Vagina (tissue), 2 donors: ENCODE results near the gene NEIL1. TPM values are rescaled to one million over a fixed set of nuclear protein-coding genes. Genes with fewer than 3 reads are reported as not detected.
"Not testable (repeated sequence)": the region's sequence is repeated elsewhere in the genome, so short reads cannot be mapped to it uniquely, and the experiment has no call there.

Experiments used
- DNase-seq, 2 donors: peaks; one replicate each; pipeline ENCODE4 v3.0.0-alpha.2; 2017; ENCODE audit errors: extremely low spot score in 2 of 2
- H3K27ac ChIP-seq: fragments of 200-600 bp; sonication (generic); one replicate; pipeline ENCODE4 v1.5.1; 2019
- H3K27me3 ChIP-seq: fragments of 200-600 bp; sonication (generic); one replicate; pipeline ENCODE4 v1.5.1; 2019
- H3K36me3 ChIP-seq, 2 donors: fragments of 200-600 bp; sonication (generic); one replicate each; pipeline ENCODE4 v1.5.1; 2017 to 2019
- H3K4me1 ChIP-seq: fragments of 200-600 bp; sonication (generic); one replicate; pipeline ENCODE4 v1.5.1; 2019
- H3K4me3 ChIP-seq, 2 donors: fragments of 200-600 bp; sonication (generic); 1 replicate in 1 of 2; 2 replicates in 1 of 2; pipeline ENCODE4 v1.5.1; 2016 to 2019
- H3K9me3 ChIP-seq: fragments of 200-600 bp; sonication (generic); one replicate; pipeline ENCODE4 v1.5.1; 2019
- CTCF ChIP-seq, 3 experiments: fragments of 450-650 bp in 2 of 3; fragments of 200-600 bp in 1 of 3; sonication (generic) in 1 of 3; IDR thresholded peaks; one replicate each; pipeline ENCODE4 v1.5.1; 2017 to 2019; ENCODE audit warnings: antibody characterized with exemption in 3 of 3, mild to moderate bottlenecking in 2 of 3, moderate library complexity in 2 of 3
- POLR2A ChIP-seq, 2 donors: fragments of 450-650 bp; IDR thresholded peaks; one replicate each; pipeline ENCODE4 v1.6.1; 2017; ENCODE audit warnings: antibody characterized with exemption in 2 of 2, mild to moderate bottlenecking in 2 of 2, moderate library complexity in 2 of 2
- POLR2AphosphoS5 ChIP-seq, 2 donors: sonication (generic); formaldehyde crosslinking; IDR thresholded peaks; one replicate each; pipeline ENCODE4 v1.9.0; 2017; ENCODE audit warnings: antibody characterized with exemption in 2 of 2, mild to moderate bottlenecking in 2 of 2, low read depth in 1 of 2; ENCODE audit not compliant: insufficient read depth in 1 of 2
- intact Hi-C: fragments of 100-400 bp; cut with DNase I; formaldehyde crosslinking; loops from one replicate; pipeline ENCODE4 v1.15.1; 2023
- total RNA-seq: library from RNA; depleted of rRNA; stranded (reverse); fragments of >200 nt; gene quantifications from one replicate; pipeline ENCODE4 v1.2.3, GENCODE V29; 2016

NEIL1 gene
- total RNA-seq, 1 donor from 2014 or later = 69.2 TPM

- Histone ChIP-seq H3K9me3 (no peaks in the 10 kb centered on the region), H3K27me3 (no peaks in the 10 kb centered on the region), H3K4me1 (peaks cover 13% of the 10 kb centered on the region), H3K36me3 (no peaks in the 10 kb centered on the region), H3K27ac (peak within 1 kb of the TSS; percentile 84), H3K4me3 (peak within 1 kb of the TSS; percentile 74 to 88)
- no peak for TF ChIP-seq POLR2A (IDR thresholded peaks at IDR 0.05)
- TF ChIP-seq POLR2AphosphoS5 (IDR thresholded peaks at IDR 0.05; ENCODE audit: insufficient read depth in 1 of 2, low read depth in 1 of 2) = peak; percentile 79 to 93
- TF ChIP-seq CTCF (IDR thresholded peaks at IDR 0.05) = peak in 1 of 3 experiments; percentile 15
- intact Hi-C loops = no loop called here
- DNase-seq = peak in 1 of 2 donors; percentile 94
These were observed 11.0 kb upstream of the NEIL1 start, which contains the start of gene COMMD4 for GRCh38 chr15:75335705-75336355. Gene COMMD4, plus strand, starts transcription at chr15:75336063. Its CDS starts 27 bp downstream, at chr15:75336090.

GRCh38 chr15:75338661-75339240 is 8.1 kb upstream of the NEIL1 start:
- no peak overlapping the region for H3K4me3 ChIP-seq
- H3K36me3 ChIP-seq = no peaks in the 10 kb centered on the region
- peaks cover 13% of the 10 kb centered on the region for H3K4me1 ChIP-seq
- TF ChIP-seq CTCF (IDR thresholded peaks at IDR 0.05) (no peak), POLR2A (IDR thresholded peaks at IDR 0.05) (no peak), POLR2AphosphoS5 (IDR thresholded peaks at IDR 0.05; ENCODE audit: insufficient read depth in 1 of 2, low read depth in 1 of 2) (no peak)
- H3K27me3 ChIP-seq = no peaks in the 10 kb centered on the region
- H3K27ac ChIP-seq = no peak overlapping the region
- intact Hi-C loops = no loop called here
- no peak for DNase-seq
- H3K9me3 ChIP-seq = no peaks in the 10 kb centered on the region

- intact Hi-C loops = no loop called here
- H3K27me3 ChIP-seq = no peaks in the 10 kb centered on the region
- no peak for DNase-seq
- no peaks in the 10 kb centered on the region for H3K9me3 ChIP-seq
- no peaks in the 10 kb centered on the region for H3K36me3 ChIP-seq
- no peak overlapping the region for H3K27ac ChIP-seq
- H3K4me1 ChIP-seq = peaks cover 13% of the 10 kb centered on the region
- TF ChIP-seq POLR2A (IDR thresholded peaks at IDR 0.05) (no peak), CTCF (IDR thresholded peaks at IDR 0.05) (no peak), POLR2AphosphoS5 (IDR thresholded peaks at IDR 0.05; ENCODE audit: insufficient read depth in 1 of 2, low read depth in 1 of 2) (no peak)
- no peak overlapping the region for H3K4me3 ChIP-seq
These were observed 7.2 kb upstream of the NEIL1 start for GRCh38 chr15:75339531-75340240.

GRCh38 chr15:75342221-75342620 is 4.6 kb upstream of the NEIL1 start:
- no peak for DNase-seq
- Histone ChIP-seq H3K4me3 (no peak overlapping the region), H3K27ac (no peak overlapping the region), H3K9me3 (no peaks in the 10 kb centered on the region), H3K4me1 (peaks cover 8% of the 10 kb centered on the region), H3K27me3 (no peaks in the 10 kb centered on the region), H3K36me3 (no peaks in the 10 kb centered on the region)
- intact Hi-C loops = no loop called here
- TF ChIP-seq CTCF (IDR thresholded peaks at IDR 0.05) = no peak
- TF ChIP-seq POLR2AphosphoS5 (IDR thresholded peaks at IDR 0.05; ENCODE audit: insufficient read depth in 1 of 2, low read depth in 1 of 2) = no peak
- TF ChIP-seq POLR2A (IDR thresholded peaks at IDR 0.05) = no peak

GRCh38 chr15:75343953-75344352 is 2.9 kb upstream of the NEIL1 start:
- not testable (repeated sequence) for H3K27ac ChIP-seq
- peaks cover 16% of the 10 kb centered on the region for H3K4me1 ChIP-seq

More at GRCh38 chr15:75343953-75344352, 2.9 kb upstream of the NEIL1 start:
- DNase-seq, H3K36me3 ChIP-seq, H3K27me3 ChIP-seq, H3K9me3 ChIP-seq, H3K4me3 ChIP-seq, intact Hi-C loops: not testable (repeated sequence)
